Ectodermal cell (in vitro differentiated cells): ENCODE data around the gene RELA.

Experiments used
- H3K27ac ChIP-seq: 2 replicates; pipeline ENCODE4 v1.7.0; 2013; ENCODE audit warnings: mild to moderate bottlenecking, low read depth, low read length; ENCODE audit not compliant: insufficient read depth, poor library complexity, severe bottlenecking
- H3K27me3 ChIP-seq: 2 replicates; pipeline ENCODE4 v1.7.0; 2013; ENCODE audit warnings: mild to moderate bottlenecking, low read length; ENCODE audit not compliant: insufficient read depth, control insufficient read depth, poor library complexity, severe bottlenecking
- H3K36me3 ChIP-seq: one replicate; pipeline ENCODE4 v1.7.0; 2013; ENCODE audit warnings: low read length; ENCODE audit not compliant: control insufficient read depth, insufficient read depth
- H3K4me1 ChIP-seq: one replicate; pipeline ENCODE4 v1.7.0; 2013; ENCODE audit warnings: low read length; ENCODE audit not compliant: control insufficient read depth, insufficient read depth
- H3K4me3 ChIP-seq: 2 replicates; pipeline ENCODE4 v1.7.0; 2013; ENCODE audit warnings: low read depth, low read length, control low read depth; ENCODE audit not compliant: insufficient read depth
- H3K9me3 ChIP-seq: 2 replicates; pipeline ENCODE4 v1.7.0; 2013; ENCODE audit warnings: mild to moderate bottlenecking, low read length, moderate library complexity; ENCODE audit not compliant: control insufficient read depth
- WGBS, 2 experiments: methylation state at CpG; one replicate each; pipeline ENCODE4 v1.1.7; 2013; ENCODE audit warnings: missing lambda C conversion rate in 2 of 2; 5-methylcytosine and 5-hydroxymethylcytosine counted together

RELA gene

DNA sequence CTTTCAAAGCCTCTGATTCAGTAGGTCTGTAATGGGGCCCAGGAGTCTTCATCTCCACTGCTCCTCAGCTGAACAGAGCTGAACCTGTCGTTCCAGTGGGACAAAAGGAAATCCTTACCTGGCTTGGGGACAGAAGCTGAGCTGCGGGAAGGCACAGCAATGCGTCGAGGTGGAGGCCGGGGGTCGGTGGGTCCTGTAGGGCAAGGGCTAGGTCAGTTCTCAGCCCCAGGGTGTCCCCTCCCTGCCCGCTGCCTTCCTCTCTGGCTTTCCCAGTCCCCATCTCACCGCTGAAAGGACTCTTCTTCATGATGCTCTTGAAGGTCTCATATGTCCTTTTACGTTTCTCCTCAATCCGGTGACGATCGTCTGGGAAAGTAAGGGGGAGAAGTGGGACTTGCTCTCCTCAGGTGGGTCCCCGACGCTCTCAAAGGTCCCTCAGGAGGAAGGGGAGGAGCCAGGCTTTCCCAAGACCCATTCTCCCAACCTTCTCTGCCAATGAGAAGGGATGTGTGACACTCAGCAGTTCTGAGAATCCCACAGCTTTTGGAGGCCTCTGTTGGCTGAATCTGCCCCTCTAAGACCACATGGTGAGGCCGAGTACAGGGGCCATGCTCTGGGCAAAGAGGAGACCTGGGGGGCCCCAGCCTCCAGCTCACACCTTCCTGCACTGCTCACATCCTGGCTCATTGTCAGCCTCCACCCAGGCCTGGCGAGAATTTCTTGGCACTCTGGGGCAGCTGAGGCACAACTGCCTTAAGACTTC is 7.0 kb downstream of the RELA start:
- no peaks in the 10 kb centered on the region for H3K9me3 ChIP-seq
- peaks cover 15% of the 10 kb centered on the region for H3K4me1 ChIP-seq
- peaks cover 40% of the 10 kb centered on the region for H3K36me3 ChIP-seq
- no peaks in the 10 kb centered on the region for H3K27me3 ChIP-seq
- H3K27ac ChIP-seq: no peak overlapping the region
- H3K4me3 ChIP-seq: no peak overlapping the region
- WGBS, 2 experiments: 94 to 96% methylated on average over 16 of the region's 16 CpGs

DNA sequence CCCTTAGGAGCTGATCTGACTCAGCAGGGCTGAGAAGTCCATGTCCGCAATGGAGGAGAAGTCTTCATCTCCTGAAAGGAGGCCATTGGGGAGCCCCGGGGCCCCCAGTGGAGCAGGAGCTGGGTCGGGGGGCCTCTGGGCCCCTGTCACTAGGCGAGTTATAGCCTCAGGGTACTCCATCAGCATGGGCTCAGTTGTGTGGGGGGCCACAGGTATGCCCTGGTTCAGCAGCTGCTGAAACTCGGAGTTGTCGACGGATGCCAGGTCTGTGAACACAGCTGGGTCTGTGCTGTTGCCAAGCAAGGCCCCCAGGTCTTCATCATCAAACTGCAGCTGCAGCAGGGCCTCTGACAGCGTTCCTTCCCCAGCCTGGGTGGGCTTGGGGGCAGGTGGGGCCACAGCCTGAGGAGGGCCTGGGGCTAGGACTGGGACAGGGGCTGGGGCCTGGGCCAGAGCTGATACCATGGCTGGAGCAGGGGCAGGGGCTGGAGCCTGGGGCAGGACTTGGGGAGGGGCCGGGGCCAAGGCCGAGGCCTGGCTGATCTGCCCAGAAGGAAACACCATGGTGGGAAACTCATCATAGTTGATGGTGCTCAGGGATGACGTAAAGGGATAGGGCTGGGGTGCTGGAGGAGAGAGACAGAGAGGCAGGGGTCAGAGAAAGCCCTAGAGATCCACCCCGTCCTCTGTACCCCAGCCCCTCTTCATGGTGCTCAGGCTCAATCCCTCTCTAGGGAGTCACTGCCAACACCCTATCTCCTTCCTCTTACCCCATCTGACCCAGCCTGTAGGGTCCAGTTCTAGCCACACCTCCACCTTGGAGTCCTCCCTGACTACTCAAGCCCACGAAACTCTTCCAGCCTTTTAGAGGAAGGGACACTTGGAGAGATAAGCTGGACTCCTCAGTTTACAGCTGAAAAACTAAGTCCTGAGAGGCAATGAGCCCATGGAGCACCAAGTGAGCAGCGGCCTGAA is 8.1 kb downstream of the RELA start:
- peaks cover 34% of the 10 kb centered on the region for H3K36me3 ChIP-seq
- no peak overlapping the region for H3K27ac ChIP-seq
- H3K4me1 ChIP-seq: peaks cover 19% of the 10 kb centered on the region
- H3K27me3 ChIP-seq: no peaks in the 10 kb centered on the region
- WGBS, 2 experiments: 94 to 96% methylated on average over 14 of the region's 14 CpGs
- H3K9me3 ChIP-seq: no peaks in the 10 kb centered on the region
- H3K4me3 ChIP-seq: no peak overlapping the region

DNA sequence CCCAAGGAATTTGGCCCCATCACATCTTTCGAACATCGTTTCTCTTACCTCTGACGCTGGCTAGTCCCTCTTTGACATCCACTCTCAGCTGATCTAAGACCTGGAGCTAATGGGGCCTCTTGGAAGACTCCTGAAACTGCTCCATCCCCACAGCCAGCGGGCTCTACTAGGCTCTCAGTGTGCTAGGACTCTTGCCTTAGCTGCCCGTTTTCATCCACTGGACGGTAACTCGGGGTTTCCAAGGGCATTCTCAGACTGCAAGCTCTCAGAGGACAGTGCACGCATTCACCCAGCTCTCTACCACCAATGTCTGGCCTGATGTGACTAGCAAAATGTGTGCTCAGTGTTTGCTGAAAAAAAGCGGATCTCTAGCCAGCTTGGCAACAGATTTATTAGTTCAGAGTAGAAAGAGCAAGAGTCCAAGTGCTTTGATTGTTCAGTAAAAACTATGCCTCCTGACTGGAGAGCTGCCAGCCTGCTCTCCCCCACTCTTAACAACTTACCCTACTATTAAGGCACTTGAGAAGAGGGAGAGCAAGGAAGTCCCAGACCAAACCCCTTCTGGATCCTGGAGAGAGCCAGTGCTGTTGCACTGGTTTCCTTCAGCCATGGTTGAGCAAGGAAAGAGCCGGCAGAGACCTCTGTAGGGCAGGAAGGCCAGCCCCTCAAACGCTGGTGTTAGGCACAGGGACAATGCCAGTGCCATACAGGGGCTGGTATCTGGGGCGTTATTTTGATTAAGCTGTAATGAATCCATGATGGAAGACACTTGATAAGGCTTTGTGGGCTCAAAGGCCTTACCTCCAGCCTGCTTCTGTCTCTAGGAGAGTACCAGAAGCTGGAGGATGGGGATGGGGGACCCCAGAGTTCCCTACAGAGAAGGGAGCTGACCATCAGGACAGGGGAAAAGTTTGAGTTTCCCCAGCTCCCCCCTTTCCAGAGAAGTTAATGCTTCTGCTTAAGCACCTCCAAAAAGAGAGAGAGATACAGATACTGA is 9.2 kb downstream of the RELA start:
- peak overlapping the region; percentile 57 for H3K4me3 ChIP-seq
- no peaks in the 10 kb centered on the region for H3K9me3 ChIP-seq
- H3K36me3 ChIP-seq: peaks cover 29% of the 10 kb centered on the region
- no peaks in the 10 kb centered on the region for H3K27me3 ChIP-seq
- 80 to 81% methylated on average over 12 of the region's 12 CpGs for WGBS, 2 experiments
- peaks cover 19% of the 10 kb centered on the region for H3K4me1 ChIP-seq
- peak overlapping the region; percentile 97 for H3K27ac ChIP-seq

DNA sequence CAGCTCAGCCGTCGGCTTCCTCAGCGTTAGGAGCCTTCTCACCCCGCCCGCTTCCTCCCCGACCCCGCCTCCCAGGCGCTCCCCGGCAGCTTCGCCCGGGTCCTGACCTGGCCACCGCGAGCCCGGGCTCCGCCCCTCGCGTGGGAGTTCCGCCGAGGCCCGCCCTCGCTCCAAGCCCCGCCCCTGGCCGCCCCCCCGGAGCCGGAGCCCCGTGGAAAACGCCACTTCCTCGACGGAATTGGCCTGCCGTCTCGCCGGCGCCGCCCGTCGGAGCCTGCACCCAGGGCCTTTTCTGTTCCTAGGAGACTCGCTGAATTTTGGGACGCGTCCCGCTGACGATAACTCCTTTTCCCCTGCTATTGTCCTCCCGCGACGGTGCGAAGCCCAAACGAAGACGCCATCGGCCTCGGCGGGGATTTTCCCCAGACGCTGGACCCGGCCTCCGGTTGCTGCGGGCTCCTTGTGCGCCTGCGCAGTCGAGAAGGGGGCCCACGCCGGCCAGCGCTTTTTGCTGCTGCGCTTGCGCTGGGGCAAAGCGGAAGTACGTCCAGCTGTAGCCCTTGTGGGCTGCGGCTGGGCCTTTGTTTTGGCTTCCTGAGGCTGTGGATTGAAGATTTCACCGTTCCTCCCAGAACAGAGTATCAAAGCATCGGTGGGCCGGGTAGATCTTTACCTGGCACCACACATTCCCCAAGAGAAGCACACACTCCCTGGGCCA is 10.0 kb downstream of the RELA start:
- Histone ChIP-seq H3K36me3 (peaks cover 22% of the 10 kb centered on the region), H3K4me1 (peaks cover 19% of the 10 kb centered on the region)
- 0 to 1% methylated on average over 68 of the region's 68 CpGs for WGBS, 2 experiments

DNA sequence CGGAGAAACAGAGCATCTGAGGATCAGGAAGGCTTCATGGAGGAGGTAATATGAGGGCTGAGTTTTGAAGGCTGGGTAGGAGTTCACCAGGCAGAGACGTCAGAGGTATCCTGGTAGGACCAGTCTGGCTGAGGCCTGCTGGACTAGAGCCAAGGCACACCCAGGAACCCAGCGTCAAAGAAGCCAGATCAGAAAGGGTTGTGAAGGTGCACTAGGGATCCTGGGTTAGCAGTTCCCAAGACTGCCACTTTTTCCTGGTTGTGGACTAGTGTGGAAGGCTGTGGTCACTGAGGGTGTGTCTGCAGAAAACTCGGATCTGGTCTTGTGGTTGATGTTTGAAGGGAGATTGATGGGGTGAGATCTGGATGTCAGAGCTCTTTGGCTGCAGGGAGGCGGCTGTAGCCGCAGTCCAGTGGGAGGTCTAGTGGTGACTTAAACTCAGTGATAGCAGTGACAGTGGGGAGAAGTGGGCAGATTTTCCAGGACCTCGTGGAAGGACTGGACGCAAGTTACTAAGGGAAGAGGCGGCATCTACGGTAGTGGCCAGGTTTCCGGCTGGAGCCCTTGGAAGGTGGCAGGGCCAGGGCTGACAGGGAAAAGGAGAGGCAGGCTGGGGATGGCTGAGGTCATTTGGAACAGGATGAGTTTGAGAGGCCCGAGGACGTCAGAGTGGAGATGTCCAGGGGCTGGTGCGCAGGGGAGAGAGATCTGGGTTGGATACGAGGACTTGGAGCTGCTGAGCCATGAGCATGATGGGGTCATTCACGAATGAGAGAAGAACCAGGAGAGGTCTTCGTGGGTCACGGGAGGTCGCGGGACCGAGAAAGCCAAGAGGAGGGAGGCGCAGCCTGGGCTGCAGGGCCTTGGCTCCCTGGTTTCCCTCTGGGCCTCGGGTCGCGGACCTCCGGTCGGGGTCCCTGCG is 10.9 kb downstream of the RELA start:
- Histone ChIP-seq H3K4me1 (peaks cover 19% of the 10 kb centered on the region), H3K36me3 (peaks cover 14% of the 10 kb centered on the region), H3K9me3 (no peaks in the 10 kb centered on the region), H3K4me3 (peak overlapping the region; percentile 57), H3K27ac (peak overlapping the region; percentile 97), H3K27me3 (peaks cover 4% of the 10 kb centered on the region)
- WGBS, 2 experiments: 46 to 47% methylated on average over 28 of the region's 28 CpGs

More for the DNA sequence above, 10.0 kb downstream of the RELA start:
- H3K27ac ChIP-seq: peak overlapping the region; percentile 97
- H3K4me3 ChIP-seq: peak overlapping the region; percentile 57
- peaks cover 2% of the 10 kb centered on the region for H3K27me3 ChIP-seq
- H3K9me3 ChIP-seq: no peaks in the 10 kb centered on the region

DNA sequence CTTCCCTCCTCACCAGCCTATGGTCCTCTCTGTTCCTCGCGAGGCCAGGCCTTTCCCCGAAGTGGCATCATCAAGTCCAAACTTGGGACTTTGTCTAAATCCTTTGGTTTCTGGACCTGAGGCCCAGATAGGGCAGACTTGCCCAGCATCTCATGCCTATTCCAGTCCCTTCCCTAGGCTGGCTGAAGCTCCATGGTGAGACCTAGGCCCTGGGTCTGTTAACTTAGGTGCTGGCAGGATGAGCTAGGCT is 11.5 kb downstream of the RELA start:
- no peak overlapping the region for H3K27ac ChIP-seq
- H3K4me1 ChIP-seq: peaks cover 19% of the 10 kb centered on the region
- H3K9me3 ChIP-seq: no peaks in the 10 kb centered on the region
- H3K4me3 ChIP-seq: no peak overlapping the region
- peaks cover 4% of the 10 kb centered on the region for H3K27me3 ChIP-seq
- peaks cover 13% of the 10 kb centered on the region for H3K36me3 ChIP-seq
- 94 to 96% methylated on average over 3 of the region's 3 CpGs for WGBS, 2 experiments

DNA sequence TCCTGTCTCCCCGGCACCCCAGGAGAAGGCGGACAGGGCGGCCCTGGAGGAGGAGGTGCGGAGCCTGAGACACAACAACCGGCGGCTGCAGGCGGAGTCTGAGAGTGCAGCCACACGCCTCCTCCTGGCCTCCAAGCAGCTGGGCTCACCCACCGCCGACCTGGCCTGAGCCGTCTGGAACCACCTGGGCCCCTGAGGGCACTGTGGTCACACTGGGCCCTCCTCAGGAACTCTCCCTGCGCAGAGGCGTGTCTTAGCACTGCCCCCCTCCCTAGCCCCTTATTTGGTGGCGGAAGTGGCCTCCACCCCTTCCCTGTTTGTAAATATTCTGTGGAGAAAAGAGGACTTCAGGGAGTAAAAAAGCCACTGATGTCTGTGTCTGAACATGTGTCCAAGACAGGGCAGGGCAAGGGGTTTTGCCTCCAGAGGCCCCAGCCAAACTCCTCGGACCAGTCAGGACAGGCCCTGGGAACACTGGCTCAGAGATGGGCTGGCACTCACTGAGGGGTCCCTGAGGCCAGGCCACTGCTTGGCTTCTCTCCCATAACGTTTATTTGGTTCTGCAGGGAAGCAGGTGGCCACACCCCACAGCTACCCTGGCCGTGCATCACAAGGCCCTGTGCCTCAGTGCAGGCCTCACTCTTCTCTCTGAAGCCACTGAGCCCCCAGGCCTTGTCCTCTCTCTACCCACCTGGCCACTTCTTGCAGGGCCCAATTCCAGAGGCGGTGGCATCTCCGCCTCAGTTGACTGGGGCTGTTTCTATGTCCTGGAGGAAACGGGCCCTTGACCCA is 12.0 kb downstream of the RELA start:
- Histone ChIP-seq H3K36me3 (peaks cover 9% of the 10 kb centered on the region), H3K27ac (no peak overlapping the region), H3K27me3 (peaks cover 4% of the 10 kb centered on the region), H3K4me1 (peaks cover 19% of the 10 kb centered on the region), H3K4me3 (no peak overlapping the region), H3K9me3 (no peaks in the 10 kb centered on the region)
- 85 to 87% methylated on average over 20 of the region's 20 CpGs for WGBS, 2 experiments

DNA sequence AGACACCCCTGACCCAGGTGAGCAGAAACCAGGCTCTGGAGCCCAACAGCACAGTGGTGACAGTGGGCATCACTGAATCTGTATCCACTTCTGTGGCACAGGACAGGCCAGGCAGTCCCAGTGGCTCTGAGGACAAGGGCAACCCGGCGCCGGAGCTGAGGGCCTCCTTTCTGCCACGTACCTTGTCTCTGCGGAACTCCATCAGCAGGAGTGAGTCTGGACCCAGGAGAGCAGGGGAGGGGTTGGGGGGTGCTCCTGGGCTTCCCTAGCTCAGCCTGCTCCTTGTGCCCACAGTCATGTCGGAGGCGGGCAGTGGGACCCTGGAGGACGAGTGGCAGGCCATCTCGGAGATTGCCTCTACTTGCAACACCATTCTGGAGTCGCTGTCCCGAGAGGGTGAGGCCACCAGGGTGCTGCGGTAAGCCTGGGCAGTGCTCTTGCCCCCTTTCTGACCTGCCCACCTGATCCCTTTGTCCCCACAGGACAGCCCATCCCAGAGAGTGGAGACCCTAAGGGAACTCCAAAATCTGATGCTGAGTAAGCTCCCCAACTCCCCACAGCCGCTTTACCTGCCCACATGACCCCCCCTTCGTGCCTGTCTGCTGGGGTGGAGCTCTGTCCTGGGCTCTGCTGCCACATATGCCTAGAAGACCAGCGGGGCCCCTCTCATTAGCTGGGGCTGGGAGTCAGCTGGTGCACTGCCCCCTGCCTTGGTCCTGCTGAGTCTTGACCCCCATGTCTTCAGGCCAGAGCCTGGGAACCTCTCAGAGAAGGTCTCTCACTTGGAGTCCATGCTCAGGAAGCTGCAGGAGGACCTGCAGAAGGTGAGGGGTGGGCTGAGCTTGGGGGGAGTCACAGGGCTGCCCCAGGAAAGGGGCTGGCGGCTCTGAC is 12.8 kb downstream of the RELA start:
- Histone ChIP-seq H3K4me3 (no peak overlapping the region), H3K36me3 (peaks cover 2% of the 10 kb centered on the region), H3K9me3 (no peaks in the 10 kb centered on the region), H3K27ac (no peak overlapping the region), H3K4me1 (peaks cover 19% of the 10 kb centered on the region), H3K27me3 (peaks cover 4% of the 10 kb centered on the region)
- WGBS, 2 experiments: 93 to 94% methylated on average over 16 of the region's 16 CpGs
